ENCODE data around the gene CLC.

Gene CLC

GRCh38 chr19:39752390-39752789, 14.6 kb upstream of the CLC start:
- no peak for TF ChIP-seq CTCF (IDR thresholded peaks at IDR 0.05; ENCODE audit: insufficient read depth, low read length, poor library complexity, severe bottlenecking)
- no peak overlapping the region for H3K4me3 ChIP-seq (replicated peaks; ENCODE audit: low read depth, low read length)
- no peaks in the 10 kb centered on the region for H3K27me3 ChIP-seq (replicated peaks; ENCODE audit: control insufficient read depth, insufficient read depth, low read length)
- no peaks in the 10 kb centered on the region for H3K36me3 ChIP-seq (ENCODE audit: control insufficient read depth, insufficient read depth, low read length)
- DNase-seq (ENCODE audit: extremely low read depth, insufficient read length) = no peak

GRCh38 chr19:39749981-39750380, 12.2 kb upstream of the CLC start:
- no peaks in the 10 kb centered on the region for H3K27me3 ChIP-seq (replicated peaks; ENCODE audit: control insufficient read depth, insufficient read depth, low read length)
- TF ChIP-seq CTCF (IDR thresholded peaks at IDR 0.05; ENCODE audit: insufficient read depth, low read length, poor library complexity, severe bottlenecking) = no peak
- H3K4me3 ChIP-seq (replicated peaks; ENCODE audit: low read depth, low read length) = no peak overlapping the region
- no peak for DNase-seq (ENCODE audit: extremely low read depth, insufficient read length)
- no peaks in the 10 kb centered on the region for H3K36me3 ChIP-seq (ENCODE audit: control insufficient read depth, insufficient read depth, low read length)

GRCh38 chr19:39746836-39747529, 9.2 kb upstream of the CLC start:
- no peak overlapping the region for H3K4me3 ChIP-seq (replicated peaks; ENCODE audit: low read depth, low read length)
- no peak for DNase-seq (ENCODE audit: extremely low read depth, insufficient read length)
- no peak for TF ChIP-seq CTCF (IDR thresholded peaks at IDR 0.05; ENCODE audit: insufficient read depth, low read length, poor library complexity, severe bottlenecking)
- H3K36me3 ChIP-seq (ENCODE audit: control insufficient read depth, insufficient read depth, low read length) = no peaks in the 10 kb centered on the region
- no peaks in the 10 kb centered on the region for H3K27me3 ChIP-seq (replicated peaks; ENCODE audit: control insufficient read depth, insufficient read depth, low read length)

- no peak overlapping the region for H3K4me3 ChIP-seq (replicated peaks; ENCODE audit: low read depth, low read length)
- DNase-seq (ENCODE audit: extremely low read depth, insufficient read length) = no peak
- H3K27me3 ChIP-seq (replicated peaks; ENCODE audit: control insufficient read depth, insufficient read depth, low read length) = no peaks in the 10 kb centered on the region
- no peaks in the 10 kb centered on the region for H3K36me3 ChIP-seq (ENCODE audit: control insufficient read depth, insufficient read depth, low read length)
- TF ChIP-seq CTCF (IDR thresholded peaks at IDR 0.05; ENCODE audit: insufficient read depth, low read length, poor library complexity, severe bottlenecking) = no peak
These were observed 7.8 kb upstream of the CLC start for GRCh38 chr19:39745643-39746042.

- no peaks in the 10 kb centered on the region for H3K36me3 ChIP-seq (ENCODE audit: control insufficient read depth, insufficient read depth, low read length)
- no peak for DNase-seq (ENCODE audit: extremely low read depth, insufficient read length)
- H3K27me3 ChIP-seq (replicated peaks; ENCODE audit: control insufficient read depth, insufficient read depth, low read length) = no peaks in the 10 kb centered on the region
- no peak for TF ChIP-seq CTCF (IDR thresholded peaks at IDR 0.05; ENCODE audit: insufficient read depth, low read length, poor library complexity, severe bottlenecking)
- H3K4me3 ChIP-seq (replicated peaks; ENCODE audit: low read depth, low read length) = no peak overlapping the region
These were observed 2.6 kb upstream of the CLC start for GRCh38 chr19:39740395-39740794.

- Histone ChIP-seq H3K4me3 (replicated peaks; ENCODE audit: low read depth, low read length) (no peak overlapping the region), H3K36me3 (ENCODE audit: control insufficient read depth, insufficient read depth, low read length) (no peaks in the 10 kb centered on the region), H3K27me3 (replicated peaks; ENCODE audit: control insufficient read depth, insufficient read depth, low read length) (no peaks in the 10 kb centered on the region)
- no peak for TF ChIP-seq CTCF (IDR thresholded peaks at IDR 0.05; ENCODE audit: insufficient read depth, low read length, poor library complexity, severe bottlenecking)
- no peak for DNase-seq (ENCODE audit: extremely low read depth, insufficient read length)
These were observed 985 bp upstream of the CLC start for GRCh38 chr19:39738814-39739213.
